ENCODE data around the gene DGLUCY. TPM values are rescaled to one million over a fixed set of nuclear protein-coding genes. Genes with fewer than 3 reads are reported as not detected.
"Not testable (repeated sequence)": the region's sequence is repeated elsewhere in the genome, so short reads cannot be mapped to it uniquely, and the experiment has no call there.

The DGLUCY gene
- polyA plus RNA-seq, 12 donors, result 21.4 to 54.9 (median 26.8) TPM; not detected in 1

GRCh38 chr14:91255026-91255695, 141.3 kb downstream of the DGLUCY start:
- no peak for DNase-seq

- DNase-seq, result no peak
Measured at GRCh38 chr14:91256661-91257060, 142.8 kb downstream of the DGLUCY start.

GRCh38 chr14:91257328-91258010, 143.6 kb downstream of the DGLUCY start:
- no peak for DNase-seq

GRCh38 chr14:91258011-91258618, 144.2 kb downstream of the DGLUCY start:
- no peak for DNase-seq

- DNase-seq, result no peak
Measured at GRCh38 chr14:91258876-91259275, 145.0 kb downstream of the DGLUCY start.

GRCh38 chr14:91261115-91261514, 147.2 kb downstream of the DGLUCY start:
- DNase-seq, result no peak

- DNase-seq, result no peak
Measured at GRCh38 chr14:91261986-91262549, 148.2 kb downstream of the DGLUCY start.

GRCh38 chr14:91263329-91263728, 149.5 kb downstream of the DGLUCY start:
- no peak for DNase-seq

GRCh38 chr14:91264151-91265150, 150.6 kb downstream of the DGLUCY start:
- no peak for DNase-seq

GRCh38 chr14:91265404-91265803, 151.5 kb downstream of the DGLUCY start:
- DNase-seq, result no peak

GRCh38 chr14:91266276-91266675, 152.4 kb downstream of the DGLUCY start:
- not testable (repeated sequence) for DNase-seq

GRCh38 chr14:91267965-91268437, 154.1 kb downstream of the DGLUCY start:
- no peak for DNase-seq

GRCh38 chr14:91269076-91269991, 155.5 kb downstream of the DGLUCY start:
- DNase-seq, result no peak

GRCh38 chr14:91270188-91270587, 156.3 kb downstream of the DGLUCY start:
- no peak for DNase-seq

- DNase-seq, result no peak
Measured at GRCh38 chr14:91270619-91271018, 156.7 kb downstream of the DGLUCY start.

GRCh38 chr14:91271639-91272038, 157.8 kb downstream of the DGLUCY start:
- DNase-seq, result no peak

GRCh38 chr14:91272341-91273272, 158.7 kb downstream of the DGLUCY start:
- no peak for DNase-seq

- DNase-seq, result no peak
Measured at GRCh38 chr14:91273273-91273884, 159.5 kb downstream of the DGLUCY start.

GRCh38 chr14:91273885-91274273, 160.0 kb downstream of the DGLUCY start:
- no peak for DNase-seq
